ENCODE results near the gene SPAG4.
A peak's percentile ranks its signal among the peaks of the same experiment; 100 is the strongest.

Gene SPAG4

GRCh38 chr20:35653893-35654292 lies 38.3 kb downstream of the SPAG4 start:
- TF ChIP-seq CTCF (IDR thresholded peaks at IDR 0.05; ENCODE audit: low read depth, low read length, missing control alignments): no peak
- DNase-seq (ENCODE audit: extremely low read depth, low read depth): no peak
- no peak overlapping the region for H3K4me3 ChIP-seq (replicated peaks; ENCODE audit: low read depth, low read length)

- DNase-seq (ENCODE audit: extremely low read depth, low read depth): no peak
- TF ChIP-seq CTCF (IDR thresholded peaks at IDR 0.05; ENCODE audit: low read depth, low read length, missing control alignments): no peak
These were observed 38.8 kb downstream of the SPAG4 start for GRCh38 chr20:35654415-35654814.

GRCh38 chr20:35657271-35657670 lies 41.6 kb downstream of the SPAG4 start:
- DNase-seq (ENCODE audit: extremely low read depth, low read depth): no peak
- no peak overlapping the region for H3K4me3 ChIP-seq (replicated peaks; ENCODE audit: low read depth, low read length)
- no peak for TF ChIP-seq CTCF (IDR thresholded peaks at IDR 0.05; ENCODE audit: low read depth, low read length, missing control alignments)

More at GRCh38 chr20:35654415-35654814, 38.8 kb downstream of the SPAG4 start:
- H3K4me3 ChIP-seq (replicated peaks; ENCODE audit: low read depth, low read length): no peak overlapping the region

- no peak overlapping the region for H3K4me3 ChIP-seq (replicated peaks; ENCODE audit: low read depth, low read length)
- DNase-seq (ENCODE audit: extremely low read depth, low read depth): no peak
- TF ChIP-seq CTCF (IDR thresholded peaks at IDR 0.05; ENCODE audit: low read depth, low read length, missing control alignments): no peak
These were observed 44.7 kb downstream of the SPAG4 start for GRCh38 chr20:35660122-35660937.

GRCh38 chr20:35661053-35661452 lies 45.4 kb downstream of the SPAG4 start:
- H3K4me3 ChIP-seq (replicated peaks; ENCODE audit: low read depth, low read length): no peak overlapping the region; the same call in 1 of the 2 replicates
- DNase-seq (ENCODE audit: extremely low read depth, low read depth): no peak
- TF ChIP-seq CTCF (IDR thresholded peaks at IDR 0.05; ENCODE audit: low read depth, low read length, missing control alignments): no peak

GRCh38 chr20:35661908-35662307 lies 46.3 kb downstream of the SPAG4 start:
- peak overlapping the region; percentile 99 for H3K4me3 ChIP-seq (replicated peaks; ENCODE audit: low read depth, low read length)
- DNase-seq (ENCODE audit: extremely low read depth, low read depth): no peak
- TF ChIP-seq CTCF (IDR thresholded peaks at IDR 0.05; ENCODE audit: low read depth, low read length, missing control alignments): no peak

All from HFF-Myc (cell line).